Neutrophil (primary cell): ENCODE measurements around the gene COQ10B.

Experiments
- H3K27ac ChIP-seq: fragments of 200-600 bp; sonication (generic); 2 replicates; pipeline ENCODE4 v1.5.1; 2016; ENCODE audit warnings: mild to moderate bottlenecking, moderate library complexity
- H3K27me3 ChIP-seq: fragments of 200-600 bp; sonication (generic); 2 replicates; pipeline ENCODE4 v1.6.0; 2016; ENCODE audit warnings: mild to moderate bottlenecking
- H3K36me3 ChIP-seq: fragments of 200-600 bp; sonication (generic); 2 replicates; pipeline ENCODE4 v1.5.1; 2017
- H3K4me1 ChIP-seq, 2 experiments: fragments of 200-600 bp in 1 of 2; sonication (generic) in 1 of 2; 1 replicate in 1 of 2; 2 replicates in 1 of 2; pipeline versions ENCODE4 v1.5.1 to v1.6.1; 2013 to 2016; ENCODE audit warnings: low read depth in 1 of 2, low read length in 1 of 2, mild to moderate bottlenecking in 1 of 2, moderate library complexity in 1 of 2; ENCODE audit not compliant: control insufficient read depth in 1 of 2, insufficient read depth in 1 of 2
- H3K4me3 ChIP-seq, 2 experiments: fragments of 200-600 bp in 1 of 2; sonication (generic) in 1 of 2; 1 replicate in 1 of 2; 2 replicates in 1 of 2; pipeline ENCODE4 v1.5.1; 2013 to 2016; ENCODE audit warnings: low read depth in 1 of 2, low read length in 1 of 2, mild to moderate bottlenecking in 1 of 2, moderate library complexity in 1 of 2
- H3K9me3 ChIP-seq: fragments of 200-600 bp; sonication (generic); 2 replicates; pipeline ENCODE4 v1.5.1; 2016
- CTCF ChIP-seq: fragments of 200-600 bp; sonication (generic); IDR thresholded peaks from 2 replicates; pipeline ENCODE4 v1.5.1; 2016; ENCODE audit warnings: antibody characterized with exemption

COQ10B gene

GRCh38 chr2:197452754-197453122, 614 bp upstream of the COQ10B start:
- TF ChIP-seq CTCF, result no peak
- Histone ChIP-seq H3K4me3 (peak overlapping the region; percentile 83 to 94), H3K9me3 (no peaks in the 10 kb centered on the region), H3K27ac (peak overlapping the region; percentile 97), H3K4me1 (peaks cover 16 to 21% of the 10 kb centered on the region in 2 experiments), H3K36me3 (no peaks in the 10 kb centered on the region), H3K27me3 (no peaks in the 10 kb centered on the region)

- Histone ChIP-seq H3K36me3 (no peaks in the 10 kb centered on the region), H3K27ac (peak overlapping the region; percentile 97), H3K27me3 (no peaks in the 10 kb centered on the region), H3K4me3 (peak overlapping the region; percentile 83 to 94), H3K9me3 (no peaks in the 10 kb centered on the region), H3K4me1 (peaks cover 20 to 21% of the 10 kb centered on the region in 2 experiments)
- TF ChIP-seq CTCF, result no peak
These were observed 604 bp downstream of the COQ10B start for GRCh38 chr2:197453914-197454398.

GRCh38 chr2:197454923-197455322, 1.6 kb downstream of the COQ10B start:
- no peak for TF ChIP-seq CTCF
- Histone ChIP-seq H3K27ac (peak overlapping the region; percentile 97), H3K27me3 (no peaks in the 10 kb centered on the region), H3K4me3 (peak overlapping the region; percentile 83 to 94), H3K36me3 (peaks cover 7% of the 10 kb centered on the region), H3K9me3 (no peaks in the 10 kb centered on the region), H3K4me1 (peaks cover 20 to 21% of the 10 kb centered on the region in 2 experiments)

- no peak for TF ChIP-seq CTCF
These were observed 2.1 kb downstream of the COQ10B start for GRCh38 chr2:197455428-197455827.

GRCh38 chr2:197460649-197461048, 7.3 kb downstream of the COQ10B start:
- Histone ChIP-seq H3K36me3 (peaks cover 57% of the 10 kb centered on the region), H3K27ac (no peak overlapping the region)
- no peak for TF ChIP-seq CTCF

More at GRCh38 chr2:197455428-197455827, 2.1 kb downstream of the COQ10B start:
- Histone ChIP-seq H3K36me3 (peaks cover 12% of the 10 kb centered on the region), H3K9me3 (no peaks in the 10 kb centered on the region), H3K4me1 (peaks cover 20 to 21% of the 10 kb centered on the region in 2 experiments), H3K27ac (no peak overlapping the region), H3K4me3 (no peak overlapping the region), H3K27me3 (no peaks in the 10 kb centered on the region)

More at GRCh38 chr2:197460649-197461048, 7.3 kb downstream of the COQ10B start:
- H3K9me3 ChIP-seq, result no peaks in the 10 kb centered on the region
- no peaks in the 10 kb centered on the region for H3K27me3 ChIP-seq
- H3K4me1 ChIP-seq, result peaks cover 0 to 4% of the 10 kb centered on the region in 2 experiments
- no peak overlapping the region for H3K4me3 ChIP-seq
